ENCODE data around the gene MLXIP.

Gene MLXIP

DNA sequence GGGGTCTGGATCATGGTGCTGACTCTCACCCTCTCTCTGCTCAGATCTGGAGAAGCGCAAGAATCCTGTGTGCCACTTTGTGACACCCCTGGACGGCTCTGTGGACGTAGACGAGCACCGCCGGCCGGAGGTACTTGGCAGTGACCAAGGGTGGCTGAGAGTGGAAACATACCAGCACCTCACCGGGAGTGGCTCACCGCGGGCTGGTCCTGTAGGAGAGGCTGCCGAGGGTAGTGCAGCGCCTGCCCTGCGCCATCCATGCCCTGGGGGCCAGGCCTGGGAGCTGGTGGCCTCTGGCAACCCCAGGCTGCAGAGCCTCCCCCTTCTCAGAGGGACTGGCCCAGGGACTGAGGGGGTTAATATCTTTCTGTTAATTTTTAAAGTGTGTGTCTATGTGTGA lies 49.3 kb downstream of the MLXIP start:
- Histone ChIP-seq H3K14ac (ENCODE audit: low read length) (no peak overlapping the region), H2BK15ac (ENCODE audit: low read length) (no peak overlapping the region), H2BK5ac (ENCODE audit: low read length) (no peak overlapping the region), H3K27me3 (ENCODE audit: control insufficient read depth in 3 of 3, insufficient read depth in 3 of 3, low read depth in 1 of 3, low read length in 3 of 3) (no peaks in the 10 kb centered on the region), H3K36me3 (replicated peaks in 1 of 2; ENCODE audit: control insufficient read depth in 2 of 2, insufficient read depth in 2 of 2, low read length in 2 of 2) (peaks cover 14 to 56% of the 10 kb centered on the region in 2 donors), H4K8ac (ENCODE audit: low read depth, low read length) (no peak overlapping the region), H3K79me1 (ENCODE audit: low read depth, low read length) (no peaks in the 10 kb centered on the region), H3K4me2 (ENCODE audit: insufficient read depth, low read length, poor library complexity, severe bottlenecking) (no peak overlapping the region), H2AK5ac (ENCODE audit: low read depth, low read length) (no peak overlapping the region), H3K9ac (ENCODE audit: low read depth, low read length, poor library complexity) (no peak overlapping the region), H2BK120ac (ENCODE audit: low read depth, low read length) (no peak overlapping the region), H2AFZ (ENCODE audit: low read length) (no peak overlapping the region), H3K4me3 (ENCODE audit: low read length in 2 of 2) (no peak overlapping the region), H3K9me3 (replicated peaks in 1 of 2; ENCODE audit: control insufficient read depth in 2 of 2, insufficient read depth in 1 of 2, low read depth in 1 of 2, low read length in 2 of 2) (no peaks in the 10 kb centered on the region), H2BK12ac (ENCODE audit: low read length) (no peak overlapping the region), H3K18ac (ENCODE audit: low read length) (no peak overlapping the region), H3K4ac (ENCODE audit: low read length) (no peak overlapping the region), H4K91ac (ENCODE audit: low read depth, low read length, poor library complexity) (no peak overlapping the region), H3K4me1 (ENCODE audit: control insufficient read depth in 2 of 2, insufficient read depth in 1 of 2, low read depth in 1 of 2, low read length in 2 of 2) (peaks cover 0 to 4% of the 10 kb centered on the region in 2 donors), H3K23ac (ENCODE audit: low read depth, low read length, poor library complexity) (no peak overlapping the region), H3K27ac (replicated peaks; ENCODE audit: low read length) (no peak overlapping the region)
- WGBS, 2 donors (ENCODE audit: extremely low coverage in 2 of 2, insufficient read length in 2 of 2, insufficient replicate concordance in 1 of 2), result no CpG with 5 or more reads among the region's 13 CpGs
- DNase-seq (ENCODE audit: low spot score), result no peak

DNA sequence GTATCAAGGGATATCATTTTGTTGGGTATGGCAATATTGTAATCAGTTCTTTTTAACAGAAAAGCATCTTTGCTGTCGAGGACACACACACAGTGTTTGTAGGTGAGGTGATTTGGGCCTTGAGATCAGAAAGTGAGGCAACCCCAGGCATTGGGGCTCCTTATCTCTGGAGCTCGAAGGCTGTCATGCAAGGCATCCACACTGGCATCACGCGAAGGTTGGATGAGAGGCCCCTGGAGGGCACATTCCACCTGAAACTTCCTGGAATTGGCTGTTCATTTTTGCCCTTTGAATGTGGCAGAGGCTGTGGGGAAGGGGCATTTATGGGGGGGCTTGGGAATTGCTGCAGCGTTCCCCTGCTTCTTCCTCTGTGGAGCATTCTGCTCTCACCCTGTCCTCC lies 49.9 kb downstream of the MLXIP start:
- Histone ChIP-seq H3K36me3 (replicated peaks in 1 of 2; ENCODE audit: control insufficient read depth in 2 of 2, insufficient read depth in 2 of 2, low read length in 2 of 2) (peaks cover 14 to 60% of the 10 kb centered on the region in 2 donors), H4K8ac (ENCODE audit: low read depth, low read length) (no peak overlapping the region)
- no CpG with 5 or more reads among the region's 5 CpGs for WGBS, 2 donors (ENCODE audit: extremely low coverage in 2 of 2, insufficient read length in 2 of 2, insufficient replicate concordance in 1 of 2)

DNA sequence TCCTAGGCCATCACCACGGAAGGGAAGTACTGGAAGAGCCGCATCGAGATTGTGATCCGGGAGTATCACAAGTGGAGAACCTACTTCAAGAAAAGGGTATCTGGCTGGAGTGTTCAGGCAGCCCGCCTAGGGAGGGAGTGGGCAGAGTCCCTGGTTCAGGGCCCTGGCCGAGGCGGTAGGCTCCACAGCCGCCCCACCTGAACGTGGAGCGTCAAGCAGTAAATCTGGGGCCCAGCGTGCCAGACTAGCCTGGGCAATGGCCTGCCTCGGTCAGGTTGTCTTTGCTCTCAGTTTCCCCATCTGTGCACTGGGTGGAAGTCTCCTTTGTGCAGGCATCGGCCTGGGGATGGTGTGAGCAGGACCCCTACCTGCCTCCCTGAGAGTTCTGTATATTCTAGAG lies 50.6 kb downstream of the MLXIP start:
- H3K9me3 ChIP-seq (replicated peaks in 1 of 2; ENCODE audit: control insufficient read depth in 2 of 2, insufficient read depth in 1 of 2, low read depth in 1 of 2, low read length in 2 of 2), result no peaks in the 10 kb centered on the region
- H3K4me2 ChIP-seq (ENCODE audit: insufficient read depth, low read length, poor library complexity, severe bottlenecking), result no peak overlapping the region
- no peak for DNase-seq (ENCODE audit: low spot score)
- no peak overlapping the region for H3K9ac ChIP-seq (ENCODE audit: low read depth, low read length, poor library complexity)
- no peak overlapping the region for H2BK15ac ChIP-seq (ENCODE audit: low read length)
- H3K4ac ChIP-seq (ENCODE audit: low read length), result no peak overlapping the region
- H3K27ac ChIP-seq (replicated peaks; ENCODE audit: low read length), result no peak overlapping the region
- no peak overlapping the region for H2BK120ac ChIP-seq (ENCODE audit: low read depth, low read length)
- no peak overlapping the region for H3K4me3 ChIP-seq (ENCODE audit: low read length in 2 of 2)
- H3K27me3 ChIP-seq (ENCODE audit: control insufficient read depth in 3 of 3, insufficient read depth in 3 of 3, low read depth in 1 of 3, low read length in 3 of 3), result no peaks in the 10 kb centered on the region
- H3K23ac ChIP-seq (ENCODE audit: low read depth, low read length, poor library complexity), result no peak overlapping the region
- H2BK5ac ChIP-seq (ENCODE audit: low read length), result no peak overlapping the region
- peaks cover 14 to 65% of the 10 kb centered on the region in 2 donors for H3K36me3 ChIP-seq (replicated peaks in 1 of 2; ENCODE audit: control insufficient read depth in 2 of 2, insufficient read depth in 2 of 2, low read length in 2 of 2)
- no peaks in the 10 kb centered on the region for H3K79me1 ChIP-seq (ENCODE audit: low read depth, low read length)
- no peak overlapping the region for H2AK5ac ChIP-seq (ENCODE audit: low read depth, low read length)
- no peak overlapping the region for H2AFZ ChIP-seq (ENCODE audit: low read length)
- H4K91ac ChIP-seq (ENCODE audit: low read depth, low read length, poor library complexity), result no peak overlapping the region
- no CpG with 5 or more reads among the region's 13 CpGs for WGBS, 2 donors (ENCODE audit: extremely low coverage in 2 of 2, insufficient read length in 2 of 2, insufficient replicate concordance in 1 of 2)
- H4K8ac ChIP-seq (ENCODE audit: low read depth, low read length), result peak overlapping the region; percentile 27
- no peak overlapping the region for H2BK12ac ChIP-seq (ENCODE audit: low read length)
- H3K14ac ChIP-seq (ENCODE audit: low read length), result no peak overlapping the region
- H3K18ac ChIP-seq (ENCODE audit: low read length), result peak overlapping the region; percentile 13
- H3K4me1 ChIP-seq (ENCODE audit: control insufficient read depth in 2 of 2, insufficient read depth in 1 of 2, low read depth in 1 of 2, low read length in 2 of 2), result no peaks in the 10 kb centered on the region

More for the DNA sequence above, 49.9 kb downstream of the MLXIP start:
- Histone ChIP-seq H3K18ac (ENCODE audit: low read length) (no peak overlapping the region), H3K23ac (ENCODE audit: low read depth, low read length, poor library complexity) (no peak overlapping the region), H3K4ac (ENCODE audit: low read length) (no peak overlapping the region), H3K27ac (replicated peaks; ENCODE audit: low read length) (no peak overlapping the region), H3K4me3 (ENCODE audit: low read length in 2 of 2) (no peak overlapping the region), H3K4me1 (ENCODE audit: control insufficient read depth in 2 of 2, insufficient read depth in 1 of 2, low read depth in 1 of 2, low read length in 2 of 2) (peaks cover 0 to 2% of the 10 kb centered on the region in 2 donors), H2AK5ac (ENCODE audit: low read depth, low read length) (no peak overlapping the region), H3K9ac (ENCODE audit: low read depth, low read length, poor library complexity) (no peak overlapping the region), H2BK5ac (ENCODE audit: low read length) (no peak overlapping the region), H2BK120ac (ENCODE audit: low read depth, low read length) (no peak overlapping the region), H2AFZ (ENCODE audit: low read length) (no peak overlapping the region), H2BK12ac (ENCODE audit: low read length) (no peak overlapping the region), H3K79me1 (ENCODE audit: low read depth, low read length) (no peaks in the 10 kb centered on the region), H2BK15ac (ENCODE audit: low read length) (no peak overlapping the region), H3K4me2 (ENCODE audit: insufficient read depth, low read length, poor library complexity, severe bottlenecking) (no peak overlapping the region), H3K14ac (ENCODE audit: low read length) (no peak overlapping the region), H3K9me3 (replicated peaks in 1 of 2; ENCODE audit: control insufficient read depth in 2 of 2, insufficient read depth in 1 of 2, low read depth in 1 of 2, low read length in 2 of 2) (no peaks in the 10 kb centered on the region), H3K27me3 (ENCODE audit: control insufficient read depth in 3 of 3, insufficient read depth in 3 of 3, low read depth in 1 of 3, low read length in 3 of 3) (no peaks in the 10 kb centered on the region), H4K91ac (ENCODE audit: low read depth, low read length, poor library complexity) (no peak overlapping the region)
- DNase-seq (ENCODE audit: low spot score), result no peak

DNA sequence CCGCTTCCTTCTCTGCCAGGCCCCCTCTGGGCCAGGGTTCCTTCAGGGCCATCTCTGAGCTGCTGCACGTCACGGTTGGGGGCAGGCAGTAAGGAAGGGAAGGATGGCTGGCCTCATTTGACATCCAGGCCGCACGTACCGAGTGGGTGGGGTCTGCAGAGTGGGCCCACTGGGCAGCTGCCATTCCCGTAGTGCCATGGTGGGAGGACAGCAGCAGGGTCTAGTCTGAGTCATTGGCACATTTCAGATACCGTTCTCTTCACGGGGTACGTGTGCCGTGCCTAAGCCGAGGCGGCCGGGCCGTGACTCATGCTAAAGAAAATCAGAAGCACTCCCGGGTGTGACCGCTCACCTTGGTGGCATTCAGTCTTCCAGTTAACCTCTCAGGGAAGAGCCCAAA lies 51.6 kb downstream of the MLXIP start:
- Histone ChIP-seq H3K36me3 (replicated peaks in 1 of 2; ENCODE audit: control insufficient read depth in 2 of 2, insufficient read depth in 2 of 2, low read length in 2 of 2) (peaks cover 14 to 69% of the 10 kb centered on the region in 2 donors), H3K27ac (replicated peaks; ENCODE audit: low read length) (no peak overlapping the region)

More for the DNA sequence above, 51.6 kb downstream of the MLXIP start:
- no peaks in the 10 kb centered on the region for H3K27me3 ChIP-seq (ENCODE audit: control insufficient read depth in 3 of 3, insufficient read depth in 3 of 3, low read depth in 1 of 3, low read length in 3 of 3)
- no peak overlapping the region for H2BK5ac ChIP-seq (ENCODE audit: low read length)
- H2AK5ac ChIP-seq (ENCODE audit: low read depth, low read length), result no peak overlapping the region
- H3K4me2 ChIP-seq (ENCODE audit: insufficient read depth, low read length, poor library complexity, severe bottlenecking), result no peak overlapping the region
- no peak overlapping the region for H4K91ac ChIP-seq (ENCODE audit: low read depth, low read length, poor library complexity)
- H2AFZ ChIP-seq (ENCODE audit: low read length), result no peak overlapping the region
- H3K9me3 ChIP-seq (replicated peaks in 1 of 2; ENCODE audit: control insufficient read depth in 2 of 2, insufficient read depth in 1 of 2, low read depth in 1 of 2, low read length in 2 of 2), result no peaks in the 10 kb centered on the region
- peak overlapping the region; percentile 23 for H3K23ac ChIP-seq (ENCODE audit: low read depth, low read length, poor library complexity)
- H3K18ac ChIP-seq (ENCODE audit: low read length), result no peak overlapping the region
- no peaks in the 10 kb centered on the region for H3K4me1 ChIP-seq (ENCODE audit: control insufficient read depth in 2 of 2, insufficient read depth in 1 of 2, low read depth in 1 of 2, low read length in 2 of 2)
- no peak for DNase-seq (ENCODE audit: low spot score)
- no peak overlapping the region for H2BK12ac ChIP-seq (ENCODE audit: low read length)
- no peak overlapping the region for H3K14ac ChIP-seq (ENCODE audit: low read length)
- H3K4ac ChIP-seq (ENCODE audit: low read length), result no peak overlapping the region
- no peak overlapping the region for H3K4me3 ChIP-seq (ENCODE audit: low read length in 2 of 2)
- H3K9ac ChIP-seq (ENCODE audit: low read depth, low read length, poor library complexity), result no peak overlapping the region
- WGBS, 2 donors (ENCODE audit: extremely low coverage in 2 of 2, insufficient read length in 2 of 2, insufficient replicate concordance in 1 of 2), result no CpG with 5 or more reads among the region's 17 CpGs
- no peak overlapping the region for H4K8ac ChIP-seq (ENCODE audit: low read depth, low read length)
- H3K79me1 ChIP-seq (ENCODE audit: low read depth, low read length), result no peaks in the 10 kb centered on the region
- H2BK120ac ChIP-seq (ENCODE audit: low read depth, low read length), result no peak overlapping the region
- H2BK15ac ChIP-seq (ENCODE audit: low read length), result no peak overlapping the region
